NCI-H82 (cell line): Measurements from ENCODE around the gene ZNF579.
A peak's percentile ranks its signal among the peaks of the same experiment; 100 is the strongest.

Experiments
- DNase-seq: peaks from one replicate; lab custom pipeline; 2025; lab: John Stamatoyannopoulos, UW

ZNF579 gene

DNA sequence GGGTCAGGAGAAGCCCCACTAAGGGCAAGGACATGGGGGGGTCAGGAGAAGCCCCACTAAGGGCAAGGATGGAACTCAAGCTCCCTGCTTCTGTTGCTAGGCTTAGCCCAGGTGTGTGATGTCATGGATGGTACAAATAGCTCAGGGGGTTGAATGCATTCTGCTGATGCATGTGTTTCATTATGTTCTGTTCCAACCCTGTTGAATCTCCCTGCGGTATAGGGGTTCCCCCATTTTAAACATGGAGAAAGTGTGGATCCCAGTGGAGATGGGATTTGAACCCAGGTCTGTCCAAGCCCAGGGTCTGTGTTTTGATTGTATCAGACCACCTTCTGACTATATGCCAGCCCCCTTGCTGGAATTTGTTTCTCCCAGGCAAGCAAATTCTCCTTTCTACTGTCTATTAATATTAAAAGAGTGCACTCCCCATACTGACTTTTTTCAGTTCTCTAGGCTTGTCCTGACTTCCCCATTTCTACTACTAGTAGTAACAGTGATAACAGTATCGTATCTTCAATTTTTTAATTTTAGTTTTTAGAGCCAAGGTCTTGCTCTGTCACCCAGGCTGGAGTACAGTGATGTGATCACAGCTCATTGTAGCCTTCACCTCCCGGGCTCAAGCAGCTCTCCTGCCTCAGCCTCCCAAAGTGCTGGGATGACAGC, 31.5 kb upstream of the ZNF579 start:
- no peak for DNase-seq

DNA sequence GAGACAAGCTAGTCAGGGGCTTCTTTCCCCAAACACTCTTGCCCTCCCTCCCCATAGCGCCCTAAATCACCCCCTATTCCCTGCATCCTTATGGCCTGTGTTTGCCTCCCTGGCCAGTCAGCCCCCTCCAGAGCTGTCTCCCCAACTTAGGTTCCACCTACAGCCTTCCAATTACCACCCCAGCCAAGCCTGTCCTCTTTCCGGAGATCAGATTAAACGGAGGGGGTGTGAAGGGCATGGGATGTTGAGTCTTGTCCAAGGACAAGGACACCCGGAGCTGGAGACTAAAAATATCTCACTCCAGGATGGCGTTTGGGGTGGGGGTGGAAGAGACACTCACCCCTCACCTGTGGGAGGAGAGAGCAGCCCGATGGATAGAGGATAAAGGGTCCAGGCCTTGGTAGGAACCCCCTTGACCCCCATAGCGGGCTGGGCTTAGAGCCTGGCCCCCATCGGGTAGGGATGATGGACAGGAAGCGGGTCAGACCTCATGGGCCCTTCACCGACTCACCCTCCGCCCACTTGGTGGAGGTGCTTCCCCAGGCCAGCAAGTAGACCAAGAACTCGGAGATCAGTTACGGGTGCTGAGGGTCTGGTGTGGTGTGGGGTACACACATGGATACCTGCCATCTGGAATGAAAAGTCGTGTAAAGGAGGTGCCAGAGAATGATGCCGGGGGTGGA, 30.8 kb upstream of the ZNF579 start:
- DNase-seq = no peak

DNA sequence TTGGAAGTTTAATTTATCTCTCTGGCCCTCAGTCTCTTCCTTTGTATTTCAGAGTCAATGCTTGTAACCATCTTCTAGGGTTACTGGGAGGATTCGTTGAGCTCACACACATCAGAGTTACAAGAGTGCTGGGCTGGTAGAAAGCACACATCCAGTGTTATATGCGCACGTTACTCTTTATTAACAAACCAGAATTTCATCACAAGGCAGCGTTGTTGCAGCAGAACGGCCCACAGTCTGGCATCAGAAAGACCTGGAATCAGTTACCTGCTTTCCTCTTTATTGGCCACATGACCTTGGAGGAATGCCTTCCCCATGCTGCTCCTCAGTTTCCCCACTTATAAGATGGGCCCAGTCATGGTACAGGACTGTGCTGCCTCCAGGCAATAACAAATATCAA, 28.7 kb upstream of the ZNF579 start:
- no peak for DNase-seq

DNA sequence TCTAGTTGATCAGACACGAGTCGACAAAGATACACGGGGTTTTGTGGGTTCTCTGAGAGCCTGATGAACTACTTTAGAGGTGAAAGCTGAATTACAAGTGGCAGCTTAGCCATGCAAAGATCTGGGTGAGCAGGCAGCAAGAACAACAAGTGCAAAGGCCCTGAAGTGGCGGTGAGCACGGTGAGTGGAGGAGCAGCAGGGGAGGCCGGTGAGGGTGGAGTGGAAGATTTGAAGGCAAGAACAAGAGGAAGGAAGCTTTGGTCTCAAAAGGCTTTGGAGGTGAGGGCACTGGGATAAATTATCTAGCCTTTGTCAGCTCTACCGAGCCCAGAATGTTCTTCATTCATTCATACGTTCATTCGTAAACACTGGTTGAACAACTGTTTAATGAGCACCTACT, 26.2 kb upstream of the ZNF579 start:
- no peak for DNase-seq

DNA sequence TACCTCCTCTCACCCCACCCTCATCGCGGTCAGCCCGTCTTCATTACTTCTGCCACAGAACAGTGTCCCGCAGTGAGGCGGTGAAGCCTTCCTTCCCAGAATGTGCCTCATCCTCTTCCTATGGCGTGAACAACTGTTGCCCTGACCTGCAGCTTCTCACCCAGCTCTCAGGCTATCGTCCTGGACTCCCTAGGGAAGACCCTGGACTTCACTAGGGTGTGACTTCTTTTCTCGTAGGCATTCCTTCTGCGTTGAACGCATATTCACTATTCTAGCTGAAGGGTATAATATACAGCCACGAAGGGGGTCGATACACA, 25.8 kb upstream of the ZNF579 start:
- DNase-seq = no peak

DNA sequence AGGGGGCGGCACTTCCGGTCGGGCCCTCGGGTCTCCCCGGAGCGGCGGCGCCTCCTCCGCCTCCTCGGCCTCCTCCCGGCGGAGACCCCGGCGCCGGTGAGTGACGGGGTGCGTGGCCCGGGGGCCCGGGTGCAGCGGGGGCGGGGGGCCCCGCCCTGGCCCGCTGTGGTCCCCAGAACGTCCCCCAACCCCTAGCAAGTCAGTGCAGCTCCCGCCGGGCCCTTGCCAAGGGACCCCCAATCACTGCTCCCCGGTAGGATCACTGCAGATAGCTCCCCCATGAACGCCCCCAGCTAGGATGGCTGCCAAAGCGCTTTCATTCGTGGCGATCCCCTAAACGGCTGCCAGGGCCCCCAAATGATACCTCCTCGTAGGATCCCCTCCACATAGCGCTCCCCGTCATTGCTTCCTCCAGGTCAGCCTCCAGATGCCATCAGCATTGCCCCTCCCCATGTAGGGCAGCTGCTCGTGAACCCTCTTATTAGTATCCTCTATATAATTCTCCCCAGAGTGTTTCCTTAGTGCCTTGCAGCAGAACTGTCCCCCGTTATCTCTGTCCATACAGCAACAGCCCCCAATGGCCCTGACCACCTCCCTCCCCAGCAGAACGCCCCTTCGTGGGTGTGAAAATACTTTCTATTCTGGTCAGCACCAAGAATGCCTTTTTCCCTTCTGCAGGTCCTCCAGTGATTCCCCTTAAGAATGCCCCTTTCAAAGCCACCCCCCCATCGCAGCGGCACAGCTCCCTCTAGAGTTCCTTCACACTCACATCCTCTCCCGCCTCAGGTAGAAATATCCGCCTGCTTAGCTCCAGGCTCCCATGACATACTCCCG, 25.2 kb upstream of the ZNF579 start, which contains the start of gene ZNF865:
TSS of gene ZNF865 (plus strand) at position 11 of the 834 bp plus-strand sequence. CDS start 7,972 bp downstream, outside the sequence.
- peak; percentile 93 for DNase-seq

DNA sequence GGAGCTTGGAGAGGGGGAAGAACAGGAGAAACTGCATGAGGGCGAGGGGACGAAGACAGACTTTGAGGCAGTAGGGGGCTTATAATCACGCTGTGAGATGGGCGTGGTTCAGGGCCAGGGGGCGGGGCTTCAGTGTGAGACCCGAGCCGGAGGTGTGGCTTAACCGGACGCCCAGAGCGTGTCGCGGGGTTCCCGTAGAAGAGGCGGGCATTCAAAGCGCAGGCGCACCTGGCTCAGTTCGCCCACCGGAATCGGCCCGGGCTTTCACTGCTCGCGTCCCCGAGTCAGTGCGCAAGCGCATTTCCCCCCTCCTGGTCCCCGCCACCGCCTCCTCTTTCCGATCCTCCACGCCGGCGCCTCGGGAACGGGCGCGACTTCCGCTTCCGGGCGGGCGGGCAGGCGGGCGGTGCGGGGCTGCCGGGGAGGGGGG, 24.6 kb upstream of the ZNF579 start:
- DNase-seq = peak; percentile 99

DNA sequence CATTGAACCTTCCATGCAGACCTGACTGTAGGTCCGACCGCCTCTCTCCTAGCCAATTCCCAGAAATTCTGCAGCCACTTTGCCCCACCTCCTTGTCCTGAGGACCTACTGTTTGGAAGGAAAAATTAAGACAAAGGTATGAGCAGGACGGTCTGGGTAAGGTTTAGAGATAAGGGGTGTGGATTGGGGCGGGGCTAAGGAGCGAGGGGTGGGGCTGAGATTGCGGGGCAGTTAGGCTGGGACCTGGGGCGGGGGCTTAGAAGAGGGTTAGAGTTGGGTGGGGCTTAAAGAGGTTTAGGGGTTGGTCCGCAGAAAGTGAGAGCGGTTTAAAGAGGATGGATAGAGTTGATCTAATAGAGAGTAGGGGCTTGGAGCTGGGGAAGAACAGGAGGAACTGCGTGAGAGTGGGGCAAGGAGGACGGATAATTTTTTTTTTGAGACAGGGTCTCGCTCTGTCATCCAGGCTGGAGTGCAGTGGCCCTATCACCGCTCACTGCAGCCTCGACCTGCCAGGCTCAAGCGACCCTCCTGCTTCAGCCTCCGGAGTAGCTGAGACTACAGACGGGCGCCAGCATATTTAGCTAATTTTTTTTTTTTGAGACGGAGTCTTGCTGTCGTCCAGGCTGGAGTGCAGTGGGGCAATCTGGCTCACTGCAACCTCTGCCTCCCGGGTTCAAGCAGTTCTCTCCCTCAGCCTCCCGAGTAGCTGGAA, 23.1 kb upstream of the ZNF579 start:
- DNase-seq = no peak

DNA sequence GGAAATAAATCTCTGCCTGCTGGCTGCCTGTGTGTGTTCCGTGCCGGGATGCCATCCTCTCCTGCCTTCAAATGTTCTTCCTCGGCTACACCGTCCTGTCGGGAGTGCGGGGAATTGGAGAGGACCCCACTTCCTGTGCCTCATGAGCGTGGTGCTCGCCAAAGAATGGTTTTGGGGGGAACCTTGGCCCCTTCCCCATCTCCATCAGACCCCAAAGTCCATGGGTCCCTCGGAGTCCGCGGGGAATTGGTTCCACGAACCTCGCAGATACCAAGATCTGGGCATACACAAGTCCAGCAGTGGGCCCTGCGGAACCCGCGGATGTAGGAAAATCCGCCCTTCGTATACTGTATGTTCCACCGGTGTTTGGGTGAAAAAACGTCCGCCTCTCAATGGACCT, 22.5 kb upstream of the ZNF579 start:
- no peak for DNase-seq

DNA sequence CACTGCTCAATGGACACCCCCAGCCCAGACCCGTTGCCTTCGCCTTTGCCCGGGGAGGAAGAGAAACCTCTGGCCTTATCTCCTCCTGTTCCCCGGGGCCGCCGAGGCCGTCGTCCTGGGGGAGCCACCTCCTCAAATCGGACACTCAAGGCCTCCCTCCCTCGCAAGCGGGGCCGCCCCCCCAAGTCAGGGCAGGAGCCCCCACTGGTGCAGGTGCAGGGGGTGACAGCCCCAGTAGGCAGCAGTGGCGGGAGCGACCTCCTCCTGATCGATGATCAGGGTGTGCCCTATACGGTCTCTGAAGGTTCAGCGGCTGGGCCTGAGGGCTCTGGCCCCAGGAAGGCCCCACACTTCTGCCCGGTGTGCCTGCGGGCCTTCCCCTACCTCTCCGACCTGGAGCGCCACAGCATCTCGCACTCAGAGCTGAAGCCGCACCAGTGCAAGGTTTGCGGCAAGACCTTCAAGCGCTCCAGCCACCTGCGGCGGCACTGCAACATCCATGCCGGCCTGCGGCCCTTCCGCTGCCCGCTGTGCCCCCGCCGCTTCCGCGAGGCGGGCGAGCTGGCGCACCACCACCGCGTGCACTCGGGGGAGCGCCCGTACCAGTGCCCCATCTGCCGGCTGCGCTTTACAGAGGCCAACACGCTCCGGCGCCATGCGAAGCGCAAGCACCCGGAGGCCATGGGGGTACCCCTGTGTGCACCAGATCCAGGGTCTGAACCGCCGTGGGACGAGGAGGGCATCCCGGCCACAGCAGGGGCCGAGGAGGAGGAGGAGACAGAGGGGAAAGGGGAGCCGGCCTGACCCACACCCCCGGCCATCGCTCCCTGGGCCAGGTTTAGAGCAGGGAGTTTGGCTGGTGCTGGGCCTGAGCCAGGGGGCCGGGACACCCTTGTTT, 21.7 kb upstream of the ZNF579 start:
- DNase-seq = no peak

DNA sequence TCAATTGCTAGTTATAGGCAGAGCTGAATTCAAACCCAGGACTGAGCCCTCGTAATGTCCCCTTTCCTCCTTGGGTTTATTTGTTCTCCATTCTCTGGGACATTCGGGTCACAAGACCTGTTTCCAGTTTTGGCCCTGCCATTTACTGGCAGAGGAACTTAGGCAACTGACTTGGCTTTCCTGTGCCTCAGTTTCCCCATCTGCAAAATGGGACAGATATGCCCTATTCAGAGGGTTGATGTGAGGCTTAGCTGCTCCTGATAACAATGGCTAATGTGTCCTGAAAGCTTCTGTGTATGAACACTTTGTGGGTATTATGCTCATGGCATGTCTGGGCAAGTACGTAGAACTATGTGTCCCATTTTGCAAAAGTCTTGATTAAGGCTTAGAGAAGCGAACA, 20.4 kb upstream of the ZNF579 start:
- no peak for DNase-seq

DNA sequence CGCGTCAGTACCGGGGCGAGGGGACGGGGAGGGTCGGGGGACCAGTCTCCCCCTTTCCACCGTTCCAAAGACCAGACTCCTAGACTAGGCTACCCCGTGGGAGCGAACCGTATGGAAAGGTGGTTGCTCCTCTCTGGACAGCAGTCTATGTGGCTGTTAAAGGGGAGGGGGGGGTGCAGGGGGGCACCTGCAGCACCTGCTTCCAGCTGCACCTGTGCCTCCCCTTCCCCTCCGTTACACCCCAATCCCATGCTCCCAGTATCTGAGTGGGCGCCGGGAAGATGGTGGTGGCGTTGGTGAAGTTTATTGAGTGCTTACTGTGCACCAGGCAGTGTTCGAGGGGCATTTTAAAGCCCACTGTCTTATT, 20.0 kb upstream of the ZNF579 start:
- no peak for DNase-seq

DNA sequence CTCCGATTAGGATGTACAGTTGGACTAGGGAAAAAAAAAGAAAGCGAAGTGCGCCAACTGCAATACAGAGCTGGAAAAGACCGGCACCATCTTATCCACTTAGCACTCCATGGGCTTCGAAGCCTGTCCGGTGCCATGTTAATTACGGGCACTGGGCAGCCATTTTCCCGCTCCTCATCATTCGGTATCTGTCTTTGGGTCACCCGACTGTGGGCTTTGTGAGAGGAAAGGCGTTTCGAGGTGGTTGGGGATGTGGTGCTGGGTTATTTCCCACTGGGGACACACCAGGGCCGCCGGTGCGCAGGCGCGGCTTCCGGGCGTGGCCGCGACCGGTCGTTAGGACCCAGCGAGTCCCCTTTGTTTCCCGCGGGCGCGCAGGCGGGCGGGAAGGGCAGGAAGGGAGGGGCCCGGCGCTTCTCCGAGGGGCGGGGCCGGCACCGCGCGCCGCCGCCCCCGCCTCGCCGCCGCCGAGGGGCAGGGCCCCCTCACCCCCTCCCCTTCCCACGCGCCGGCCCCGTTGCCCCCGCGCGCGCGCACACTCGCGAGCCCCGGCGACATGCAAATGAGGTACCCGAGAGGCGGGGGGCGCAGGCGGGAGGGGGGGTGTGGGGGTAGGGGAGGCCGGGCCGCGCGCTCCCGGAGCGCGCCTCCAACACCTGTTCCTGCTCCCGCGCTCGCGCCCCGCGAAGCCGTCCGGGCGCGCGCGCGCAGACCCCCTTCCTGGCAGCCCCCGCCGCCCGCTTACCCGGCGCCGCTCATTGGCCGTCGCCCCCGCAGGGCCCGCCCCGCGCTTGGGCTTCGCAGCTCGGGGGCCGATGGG, 19.4 kb upstream of the ZNF579 start, which contains the start of gene ZNF524:
TSS of gene ZNF524 (plus strand) at position 447 of the 820 bp plus-strand sequence. CDS start 1,825 bp downstream, outside the sequence.
- DNase-seq = peak; percentile 97

DNA sequence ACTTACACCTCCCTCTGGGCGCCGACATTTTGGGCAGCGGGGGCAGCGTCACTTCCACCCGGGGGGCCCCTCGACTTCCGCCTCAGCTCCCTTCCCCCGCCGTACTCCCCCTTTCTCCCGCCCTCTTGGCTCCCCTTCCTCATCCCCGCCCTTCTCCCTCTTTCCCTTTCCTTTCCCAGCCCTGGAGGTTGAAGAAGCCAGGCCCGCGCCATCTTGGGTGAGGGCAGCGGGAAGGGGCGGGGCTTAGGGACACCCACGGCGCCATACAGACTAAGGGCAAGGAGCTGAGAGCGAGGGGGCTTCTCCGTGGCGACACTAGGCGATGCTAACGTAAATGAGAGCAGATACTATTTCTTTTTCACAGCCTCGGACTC, 18.8 kb upstream of the ZNF579 start, which contains the start of gene FIZ1:
TSS of gene FIZ1 (minus strand) at position 50 of the 374 bp plus-strand sequence. CDS start 1,652 bp downstream, outside the sequence.
- peak; percentile 100 for DNase-seq

DNA sequence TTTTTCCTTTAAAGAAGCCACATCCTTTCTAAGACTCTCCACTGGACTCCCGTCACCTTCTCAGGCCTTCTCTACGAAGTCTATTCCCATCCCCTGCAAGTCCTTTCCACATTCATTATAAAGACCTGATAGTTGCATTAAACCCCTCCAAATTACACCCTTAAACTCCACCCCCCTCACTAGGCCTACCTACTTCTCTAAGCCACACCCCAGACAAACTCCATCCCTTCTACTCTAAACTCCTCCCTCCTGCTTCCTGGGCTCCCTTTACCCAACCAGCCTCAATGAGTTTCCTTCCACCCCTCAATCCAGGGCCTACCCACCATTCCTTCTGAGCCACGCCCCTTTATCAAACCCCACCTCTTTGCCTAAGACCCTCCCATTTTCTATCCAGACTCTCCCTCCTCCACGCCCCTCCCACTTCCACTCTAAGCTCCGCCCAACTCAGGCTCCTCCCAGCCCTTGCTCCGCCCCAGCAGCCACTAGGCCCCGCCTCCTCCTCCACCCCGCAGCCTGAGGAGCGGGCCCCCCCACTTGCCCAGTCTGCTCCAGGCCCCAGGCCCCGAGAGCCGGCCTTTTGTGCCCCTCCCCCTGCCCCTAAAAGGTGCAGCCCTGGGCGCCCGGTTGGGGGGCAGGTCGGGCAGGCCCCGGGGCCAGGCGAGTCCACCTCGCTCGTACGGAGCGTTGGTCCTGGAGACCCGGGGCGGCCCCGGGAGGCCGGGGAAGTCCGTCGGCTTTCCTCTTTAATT, 18.2 kb upstream of the ZNF579 start:
- DNase-seq = peak; percentile 98

DNA sequence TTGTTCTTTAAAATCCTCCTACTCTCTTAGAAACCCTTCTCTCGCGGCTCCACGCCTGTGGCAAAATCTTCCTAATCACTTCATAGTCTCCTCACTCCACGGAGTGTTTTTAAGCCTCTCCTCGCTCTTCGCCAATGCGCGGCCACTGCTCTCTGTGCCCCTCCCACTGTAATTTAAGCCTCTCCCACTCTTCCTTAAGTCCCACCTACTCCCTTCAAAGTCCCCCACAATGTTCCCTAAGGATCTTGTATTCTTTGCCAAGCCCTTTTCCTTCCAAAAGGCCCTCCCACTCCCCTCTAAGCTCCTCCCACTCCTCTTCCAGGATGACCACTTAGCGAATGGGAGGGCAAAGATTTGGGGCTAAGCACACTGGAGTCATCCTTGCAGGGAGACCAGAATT, 17.4 kb upstream of the ZNF579 start:
- DNase-seq = peak; percentile 38

DNA sequence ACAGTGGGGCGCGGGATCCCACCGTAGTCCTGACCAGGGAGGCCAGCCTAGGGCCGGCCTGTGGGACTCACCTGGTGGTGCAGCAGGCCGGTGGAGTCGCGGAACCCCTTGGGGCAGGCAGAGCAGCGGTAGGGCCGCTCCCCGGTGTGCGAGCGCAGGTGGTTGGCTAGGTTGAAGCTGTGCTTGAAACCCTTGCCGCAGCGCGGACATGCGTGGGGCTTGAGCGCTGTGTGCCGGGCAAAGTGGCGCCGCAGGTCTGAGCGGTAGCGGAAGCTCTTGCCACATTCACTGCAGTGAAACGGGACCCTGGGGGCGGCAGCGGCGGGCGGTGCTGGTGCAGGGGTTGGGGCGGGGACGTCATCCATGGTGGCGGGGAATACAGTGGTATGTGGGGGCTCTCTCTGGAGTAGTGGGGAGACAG, 16.9 kb upstream of the ZNF579 start:
- DNase-seq = no peak

DNA sequence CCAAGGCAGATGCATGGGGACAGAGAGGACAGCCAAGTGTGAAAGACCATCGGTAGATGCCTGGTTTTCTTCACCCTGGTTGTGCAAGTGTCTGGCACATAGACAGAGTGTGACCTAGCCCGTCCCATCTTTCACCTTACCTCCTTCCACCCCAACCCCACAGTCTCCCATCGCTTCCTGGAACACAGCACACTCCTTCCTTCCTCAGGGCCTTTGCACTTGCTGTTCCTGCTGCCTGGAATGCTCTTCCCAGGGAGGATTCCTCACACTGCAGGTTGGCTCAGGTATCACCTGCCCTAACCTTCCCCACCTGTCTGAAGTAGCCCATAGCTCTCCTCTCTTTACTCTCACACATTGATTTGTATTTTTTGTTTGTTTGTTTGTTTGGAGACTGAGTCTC, 15.7 kb upstream of the ZNF579 start:
- no peak for DNase-seq

DNA sequence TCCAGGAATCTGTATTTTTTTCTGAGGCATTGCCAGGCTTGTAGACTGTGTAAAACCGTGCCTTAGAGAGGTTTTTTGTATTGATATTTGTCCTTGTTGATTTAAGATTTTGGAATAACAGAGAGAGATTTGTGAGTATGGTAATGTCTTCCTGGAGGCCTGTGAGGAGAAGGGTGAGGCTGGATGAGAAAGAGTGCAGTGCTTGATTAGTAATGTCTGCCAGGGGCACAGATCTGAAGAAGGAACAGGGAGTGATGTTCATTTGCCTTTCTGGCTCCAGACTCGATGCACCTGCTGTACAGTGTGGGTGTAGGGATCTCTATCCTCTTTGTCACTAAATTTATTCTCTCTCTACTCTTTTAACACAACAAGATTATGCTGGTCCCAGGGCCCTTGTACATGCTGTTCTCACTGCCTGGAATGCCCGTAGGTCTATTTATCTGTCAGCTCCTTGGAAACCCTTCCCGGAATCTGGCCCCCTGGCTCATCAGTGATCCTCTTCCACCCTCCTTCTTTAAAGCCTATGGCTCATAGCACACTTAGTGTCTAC, 14.4 kb upstream of the ZNF579 start:
- DNase-seq = no peak
